AG10803 (cell line): ENCODE data around the gene HBG1.

Experiments
- DNase-seq: peaks from one replicate; pipeline ENCODE4 v3.0.0; 2010; ENCODE audit warnings: low read depth
- H3K4me3 ChIP-seq: 2 replicates; pipeline ENCODE4 v1.5.1; 2011; ENCODE audit warnings: mild to moderate bottlenecking, low read length, control low read depth
- TF ChIP-seq, protein P1 (sequence below): conservative IDR thresholded peaks from 2 replicates; pipeline ENCODE4 v1.5.1; 2011; ENCODE audit warnings: mild to moderate bottlenecking, low read length, control low read depth, inconsistent platforms

The HBG1 gene

DNA sequence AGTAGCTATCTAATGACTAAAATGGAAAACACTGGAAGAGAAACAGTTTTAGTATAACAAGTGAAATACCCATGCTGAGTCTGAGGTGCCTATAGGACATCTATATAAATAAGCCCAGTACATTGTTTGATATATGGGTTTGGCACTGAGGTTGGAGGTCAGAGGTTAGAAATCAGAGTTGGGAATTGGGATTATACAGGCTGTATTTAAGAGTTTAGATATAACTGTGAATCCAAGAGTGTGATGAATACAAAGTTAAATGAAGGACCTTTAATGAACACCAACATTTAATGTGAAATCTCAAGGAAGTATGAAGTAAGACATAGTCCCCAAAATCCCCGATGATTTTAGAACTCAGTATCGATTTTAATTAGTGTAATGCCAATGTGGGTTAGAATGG lies 12.2 kb downstream of the HBG1 start:
- H3K4me3 ChIP-seq: no peak overlapping the region
- DNase-seq: no peak
- TF ChIP-seq, protein P1, sequence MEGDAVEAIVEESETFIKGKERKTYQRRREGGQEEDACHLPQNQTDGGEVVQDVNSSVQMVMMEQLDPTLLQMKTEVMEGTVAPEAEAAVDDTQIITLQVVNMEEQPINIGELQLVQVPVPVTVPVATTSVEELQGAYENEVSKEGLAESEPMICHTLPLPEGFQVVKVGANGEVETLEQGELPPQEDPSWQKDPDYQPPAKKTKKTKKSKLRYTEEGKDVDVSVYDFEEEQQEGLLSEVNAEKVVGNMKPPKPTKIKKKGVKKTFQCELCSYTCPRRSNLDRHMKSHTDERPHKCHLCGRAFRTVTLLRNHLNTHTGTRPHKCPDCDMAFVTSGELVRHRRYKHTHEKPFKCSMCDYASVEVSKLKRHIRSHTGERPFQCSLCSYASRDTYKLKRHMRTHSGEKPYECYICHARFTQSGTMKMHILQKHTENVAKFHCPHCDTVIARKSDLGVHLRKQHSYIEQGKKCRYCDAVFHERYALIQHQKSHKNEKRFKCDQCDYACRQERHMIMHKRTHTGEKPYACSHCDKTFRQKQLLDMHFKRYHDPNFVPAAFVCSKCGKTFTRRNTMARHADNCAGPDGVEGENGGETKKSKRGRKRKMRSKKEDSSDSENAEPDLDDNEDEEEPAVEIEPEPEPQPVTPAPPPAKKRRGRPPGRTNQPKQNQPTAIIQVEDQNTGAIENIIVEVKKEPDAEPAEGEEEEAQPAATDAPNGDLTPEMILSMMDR: no peak

DNA sequence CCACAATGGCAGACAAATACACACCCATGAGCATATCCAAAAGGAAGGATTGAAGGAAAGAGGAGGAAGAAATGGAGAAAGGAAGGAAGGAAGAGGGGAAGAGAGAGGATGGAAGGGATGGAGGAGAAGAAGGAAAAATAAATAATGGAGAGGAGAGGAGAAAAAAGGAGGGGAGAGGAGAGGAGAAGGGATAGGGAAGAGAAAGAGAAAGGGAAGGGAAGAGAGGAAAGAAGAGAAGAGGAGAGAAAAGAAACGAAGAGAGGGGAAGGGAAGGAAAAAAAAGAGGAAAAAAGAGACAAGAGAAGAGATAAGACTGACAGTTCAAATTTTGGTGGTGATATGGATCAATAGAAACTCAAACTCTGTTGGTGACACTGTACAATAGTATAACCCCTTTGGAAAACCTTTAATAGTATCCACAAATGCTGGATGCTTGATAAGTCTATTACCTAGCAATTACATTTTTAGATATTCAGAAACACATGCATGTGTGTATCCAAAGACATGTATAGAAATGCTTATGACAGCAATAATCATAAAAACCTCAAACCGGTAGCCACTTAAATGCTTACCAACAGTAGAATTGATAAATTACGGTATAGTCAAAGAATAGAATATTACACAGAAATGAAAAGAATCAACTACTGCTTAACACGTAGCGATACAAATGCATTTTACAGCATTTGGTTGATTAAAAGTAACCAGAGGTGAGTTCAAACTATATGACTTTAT lies 14.1 kb downstream of the HBG1 start:
- TF ChIP-seq, protein P1: no peak
- H3K4me3 ChIP-seq: no peak overlapping the region
- no peak for DNase-seq

DNA sequence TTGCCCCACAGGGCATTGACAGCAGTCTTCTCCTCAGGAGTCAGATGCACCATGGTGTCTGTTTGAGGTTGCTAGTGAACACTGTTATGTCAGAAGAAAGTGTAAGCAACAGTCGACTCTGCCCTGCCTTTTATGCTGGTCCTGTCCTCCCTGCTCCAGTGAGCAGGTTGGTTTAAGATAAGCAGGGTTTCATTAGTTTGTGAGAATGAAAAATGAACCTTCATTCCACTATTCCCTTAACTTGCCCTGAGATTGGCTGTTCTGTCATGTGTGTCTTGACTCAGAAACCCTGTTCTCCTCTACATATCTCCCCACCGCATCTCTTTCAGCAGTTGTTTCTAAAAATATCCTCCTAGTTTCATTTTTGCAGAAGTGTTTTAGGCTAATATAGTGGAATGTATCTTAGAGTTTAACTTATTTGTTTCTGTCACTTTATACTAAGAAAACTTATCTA lies 15.2 kb downstream of the HBG1 start, which contains the start of gene HBD:
TSS of gene HBD (minus strand) at position 103 of the 454 bp plus-strand sequence. CDS start at position 53, 50 bp downstream.
- peak; percentile 17 for DNase-seq
- TF ChIP-seq, protein P1: no peak
- no peak within 1 kb of the TSS for H3K4me3 ChIP-seq

DNA sequence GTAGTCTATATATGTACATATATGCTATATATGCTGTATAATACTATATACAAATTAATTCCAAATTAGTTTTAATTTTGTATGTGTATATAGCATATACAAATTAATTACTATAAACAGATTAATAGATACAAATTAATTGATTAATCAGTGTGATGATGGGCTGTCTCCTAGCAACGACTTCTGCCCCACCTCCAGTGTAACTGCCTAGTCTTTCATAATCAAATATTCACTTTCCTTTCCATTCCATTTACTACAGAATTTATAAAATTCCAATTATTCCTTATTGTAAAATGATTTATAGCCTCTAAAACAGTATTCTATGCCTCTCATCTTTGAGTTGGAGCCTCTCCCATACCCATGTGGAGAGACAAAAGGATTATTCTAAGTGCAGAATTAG lies 16.4 kb downstream of the HBG1 start:
- no peak for DNase-seq
- TF ChIP-seq, protein P1: no peak
- H3K4me3 ChIP-seq: no peak overlapping the region

DNA sequence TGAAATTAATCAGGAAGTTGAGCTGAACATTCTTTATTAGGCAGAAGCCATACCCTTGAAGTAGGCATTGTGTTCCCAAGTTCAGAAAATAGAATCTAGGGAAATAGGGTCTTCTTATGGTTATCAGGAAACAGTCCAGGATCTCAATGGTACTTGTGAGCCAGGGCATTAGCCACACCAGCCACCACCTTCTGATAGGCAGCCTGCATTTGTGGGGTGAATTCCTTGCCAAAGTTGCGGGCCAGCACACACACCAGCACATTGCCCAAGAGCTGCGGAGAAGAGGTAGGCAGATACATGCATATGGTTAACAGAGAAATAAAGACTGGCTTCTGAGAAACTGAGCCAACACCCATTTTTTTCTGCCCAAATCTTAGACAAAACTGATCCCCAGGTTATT lies 16.8 kb downstream of the HBG1 start:
- TF ChIP-seq, protein P1: no peak
- no peak for DNase-seq
- no peak overlapping the region for H3K4me3 ChIP-seq

DNA sequence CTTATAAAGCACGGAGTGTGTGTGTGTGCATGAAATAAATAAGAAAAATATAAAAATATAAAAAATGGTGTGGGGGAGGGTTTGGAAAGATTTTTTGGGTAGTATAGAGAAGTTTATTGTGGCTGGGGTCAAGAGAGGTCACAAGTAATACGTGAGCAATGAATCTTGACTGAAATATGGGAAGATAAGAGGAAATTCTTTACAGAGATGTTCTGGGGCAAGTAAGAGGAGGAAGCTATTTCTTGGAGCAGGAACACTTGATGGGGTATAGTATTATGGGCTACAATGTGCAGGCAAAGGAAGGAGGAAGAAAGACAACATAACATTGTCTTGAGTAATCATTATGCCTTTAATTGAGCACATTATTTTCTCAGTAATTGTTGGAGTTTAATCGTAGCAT lies 17.5 kb downstream of the HBG1 start:
- TF ChIP-seq, protein P1: no peak
- no peak overlapping the region for H3K4me3 ChIP-seq
- no peak for DNase-seq

DNA sequence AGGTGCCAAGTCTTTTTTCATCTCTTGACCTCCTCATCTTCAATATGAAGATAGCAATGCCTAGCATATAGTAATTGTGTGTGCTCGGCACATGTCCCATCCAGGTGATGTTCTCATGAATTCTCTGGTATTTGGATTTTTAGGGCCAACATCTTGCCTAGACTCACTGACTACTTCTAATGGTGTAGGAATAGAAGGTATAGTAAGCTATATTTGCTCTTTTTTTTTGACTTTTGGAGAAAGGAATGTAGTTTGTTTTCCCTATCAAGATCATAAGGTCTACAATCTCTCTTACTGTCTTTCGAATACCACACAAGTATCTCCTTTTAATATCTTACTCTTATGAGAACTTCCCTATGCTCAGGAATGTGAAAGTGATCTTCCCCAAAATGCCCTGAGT lies 18.5 kb downstream of the HBG1 start:
- TF ChIP-seq, protein P1: no peak
- no peak for DNase-seq
- H3K4me3 ChIP-seq: no peak overlapping the region
